HG03066 (cell line): ENCODE measurements around the gene SLC25A17.
"Not testable (repeated sequence)": the region's sequence is repeated elsewhere in the genome, so short reads cannot be mapped to it uniquely, and the experiment has no call there.

Source experiments
- ATAC-seq: cut with Tn5 transposase; IDR thresholded peaks from one replicate; pipeline ENCODE4 v1.9.1; 2021; ENCODE audit warnings: low read depth; ENCODE audit not compliant: unreplicated experiment

The SLC25A17 gene, protein sequence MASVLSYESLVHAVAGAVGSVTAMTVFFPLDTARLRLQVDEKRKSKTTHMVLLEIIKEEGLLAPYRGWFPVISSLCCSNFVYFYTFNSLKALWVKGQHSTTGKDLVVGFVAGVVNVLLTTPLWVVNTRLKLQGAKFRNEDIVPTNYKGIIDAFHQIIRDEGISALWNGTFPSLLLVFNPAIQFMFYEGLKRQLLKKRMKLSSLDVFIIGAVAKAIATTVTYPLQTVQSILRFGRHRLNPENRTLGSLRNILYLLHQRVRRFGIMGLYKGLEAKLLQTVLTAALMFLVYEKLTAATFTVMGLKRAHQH

GRCh38 chr22:40818747-40819598 lies at the start of gene SLC25A17:
Gene SLC25A17 (minus strand): TSS chr22:40819346. CDS start chr22:40819248, 98 bp downstream.
- ATAC-seq: peak; percentile 68

GRCh38 chr22:40868379-40868778 lies 49.2 kb upstream of the SLC25A17 start:
- not testable (repeated sequence) for ATAC-seq

DNA sequence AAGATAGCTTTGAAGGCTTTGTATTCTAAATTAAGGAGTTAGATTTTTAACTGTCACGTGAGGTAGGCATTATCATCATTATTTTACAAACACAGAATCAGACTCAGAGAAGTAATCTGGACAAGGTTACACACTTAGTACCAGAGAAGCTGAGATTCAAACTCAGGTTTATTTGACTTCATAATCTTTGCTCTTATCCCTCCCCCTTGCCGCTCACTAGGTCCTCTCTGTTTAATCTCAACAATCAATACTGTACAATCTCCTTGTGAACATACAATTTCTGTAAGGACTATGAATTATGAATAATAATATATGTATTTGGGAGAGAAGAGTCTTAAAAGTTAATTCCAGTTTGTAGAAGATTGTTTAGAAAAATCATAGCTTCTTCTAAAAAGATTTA lies 48.0 kb upstream of the SLC25A17 start:
- ATAC-seq: no peak

DNA sequence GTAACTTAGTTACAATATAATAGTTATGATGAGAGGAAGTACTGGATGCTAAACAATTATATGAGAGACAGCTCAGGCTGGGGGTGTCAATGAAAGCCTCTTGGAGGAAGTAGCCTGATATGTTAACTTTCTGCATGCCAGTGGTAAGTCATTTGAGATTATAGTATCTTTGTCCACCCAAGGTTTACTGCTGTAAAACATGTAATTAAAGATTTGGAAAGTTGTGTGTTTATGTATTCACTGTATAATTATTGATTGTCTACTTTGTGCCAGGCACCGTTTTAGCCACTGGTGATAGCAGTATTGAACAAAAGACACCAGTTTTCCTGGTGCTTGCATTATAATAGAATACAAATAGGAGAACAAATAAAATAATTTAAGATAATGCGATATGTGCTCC lies 43.4 kb upstream of the SLC25A17 start:
- ATAC-seq: no peak

- no peak for ATAC-seq
These were observed 42.9 kb upstream of the SLC25A17 start, which contains the start of gene DNAJB7 for GRCh38 chr22:40862013-40862412. Gene DNAJB7 (minus strand): TSS chr22:40862113. CDS start chr22:40861994, 119 bp downstream.

- no peak for ATAC-seq
These were observed 38.2 kb upstream of the SLC25A17 start for GRCh38 chr22:40857309-40857855.

- peak; percentile 87 for ATAC-seq
These were observed 37.6 kb upstream of the SLC25A17 start, which contains the start of the genes ST13 and XPNPEP3 for GRCh38 chr22:40856513-40857308. Gene ST13 (minus strand): TSS chr22:40856639. CDS start chr22:40856540, 99 bp downstream. Gene XPNPEP3 (plus strand): TSS chr22:40857148. CDS start chr22:40857182, 34 bp downstream.

- peak; percentile 26 for ATAC-seq
These were observed 36.9 kb upstream of the SLC25A17 start for GRCh38 chr22:40855979-40856512.

DNA sequence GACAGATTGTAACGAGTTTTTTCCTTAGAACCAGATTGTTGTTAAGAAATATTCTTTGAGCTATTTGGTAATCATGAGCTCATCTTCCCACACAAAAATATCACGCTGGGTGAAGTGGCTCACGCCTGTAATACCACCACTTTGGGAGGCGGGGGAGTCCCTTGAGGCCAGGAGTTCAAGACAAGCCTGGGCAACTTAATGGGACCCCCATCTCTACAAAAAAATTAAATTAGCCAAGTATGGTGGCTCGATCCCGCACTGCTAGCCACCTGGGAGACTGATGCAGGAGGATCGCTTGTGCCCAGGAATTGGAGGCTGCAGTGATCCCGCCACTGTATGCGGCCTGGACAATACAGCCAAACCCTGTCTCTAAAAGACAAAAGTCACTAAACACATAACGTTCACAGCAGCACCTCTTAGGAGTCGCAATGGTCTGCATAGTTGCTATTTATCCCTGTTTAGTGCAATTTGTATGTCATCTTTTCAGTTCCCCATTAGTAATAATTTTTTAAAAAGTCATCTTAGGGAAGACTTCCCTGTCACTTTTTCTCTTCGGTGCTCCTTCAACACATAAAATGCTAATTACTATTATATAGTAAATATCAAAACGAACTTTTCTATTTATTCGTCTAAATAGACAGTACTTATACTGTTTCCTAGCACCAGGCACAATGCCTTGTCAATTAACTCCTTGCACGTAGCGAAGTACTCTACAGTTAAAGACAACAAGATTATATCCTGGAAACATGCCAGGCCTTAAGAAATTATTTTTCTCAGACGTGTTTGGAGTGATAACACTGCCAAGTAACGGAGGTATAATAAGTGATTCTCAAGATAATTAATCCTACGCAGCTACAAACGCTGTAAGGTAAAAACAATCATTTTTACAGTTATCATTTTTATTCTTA lies 36.2 kb upstream of the SLC25A17 start:
- ATAC-seq: no peak

GRCh38 chr22:40853961-40854360 lies 34.8 kb upstream of the SLC25A17 start:
- ATAC-seq: no peak

GRCh38 chr22:40853333-40853732 lies 34.2 kb upstream of the SLC25A17 start:
- no peak for ATAC-seq

DNA sequence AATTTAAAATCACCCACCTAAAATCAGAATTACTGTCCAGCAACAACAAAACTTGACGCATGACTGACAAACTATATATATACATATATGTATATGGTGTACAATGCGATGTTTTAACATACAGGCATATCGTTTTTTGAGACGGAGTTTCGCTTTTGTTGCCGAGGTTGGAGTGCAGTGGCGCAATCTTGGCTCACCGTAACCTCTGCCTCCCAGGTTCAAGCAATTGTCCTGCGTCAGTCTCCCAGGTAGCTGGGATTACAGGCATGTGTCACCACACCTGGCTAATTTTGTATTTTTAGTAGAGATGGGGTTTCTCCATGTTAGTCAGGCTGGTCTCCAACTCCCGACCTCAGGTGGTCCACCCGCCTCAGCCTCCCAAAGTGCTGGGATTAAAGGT lies 26.7 kb upstream of the SLC25A17 start:
- ATAC-seq: not testable (repeated sequence)

DNA sequence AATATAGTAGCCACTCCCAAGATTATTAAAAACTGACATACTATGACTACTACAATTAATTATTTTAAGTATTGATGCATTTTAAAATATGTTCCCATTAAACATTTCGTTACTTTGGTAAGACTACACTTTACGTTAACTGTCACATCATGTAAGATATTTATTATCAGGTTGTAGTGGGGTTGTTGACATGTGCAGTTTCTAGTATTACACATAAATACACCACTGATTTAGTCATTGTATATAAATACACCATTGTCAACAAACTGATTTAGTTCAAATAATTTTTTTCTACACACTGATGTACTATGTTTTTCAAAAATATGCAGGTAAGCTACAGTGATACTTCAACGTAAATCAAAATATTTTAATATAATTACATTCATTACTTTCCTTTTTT lies 25.8 kb upstream of the SLC25A17 start:
- no peak for ATAC-seq

DNA sequence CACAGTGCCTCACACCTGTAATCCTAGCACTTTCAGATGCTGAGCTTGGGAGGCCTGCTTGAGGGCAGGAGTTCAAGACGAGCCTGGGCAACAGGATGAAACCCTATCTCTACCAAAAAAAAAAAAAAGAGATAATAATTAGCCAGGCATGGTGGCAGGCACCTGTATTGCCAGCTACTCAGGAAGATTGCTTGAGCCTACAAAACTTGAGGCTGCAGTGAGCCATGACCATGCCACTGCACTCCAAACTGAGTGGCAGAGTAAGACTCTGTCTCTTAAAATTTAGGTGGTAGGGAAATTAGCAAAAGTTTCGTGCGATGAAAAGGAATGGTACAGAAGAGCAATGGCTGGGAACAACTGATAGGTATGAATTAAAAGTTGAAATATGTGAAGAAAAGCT lies 19.3 kb upstream of the SLC25A17 start:
- no peak for ATAC-seq

DNA sequence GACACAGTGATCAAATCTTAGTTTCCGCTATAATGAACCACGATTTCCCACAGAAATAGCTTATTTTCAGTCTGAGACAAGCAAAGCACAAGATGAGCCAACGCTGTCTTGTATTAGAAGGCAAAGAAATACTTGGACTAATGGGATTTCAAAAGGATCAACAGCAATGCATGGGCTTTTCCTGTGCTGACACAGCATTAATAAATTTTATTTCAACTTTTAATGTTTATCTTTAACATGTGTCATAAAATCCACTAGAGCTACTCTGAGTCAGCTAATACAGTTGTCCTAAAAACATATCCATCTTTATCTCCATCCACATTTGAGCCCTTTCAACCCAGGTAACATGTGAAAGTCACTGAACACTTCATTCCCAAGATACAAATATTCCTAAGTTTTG lies 15.5 kb upstream of the SLC25A17 start:
- ATAC-seq: no peak

GRCh38 chr22:40829131-40829530 lies 10.0 kb upstream of the SLC25A17 start:
- ATAC-seq: no peak

DNA sequence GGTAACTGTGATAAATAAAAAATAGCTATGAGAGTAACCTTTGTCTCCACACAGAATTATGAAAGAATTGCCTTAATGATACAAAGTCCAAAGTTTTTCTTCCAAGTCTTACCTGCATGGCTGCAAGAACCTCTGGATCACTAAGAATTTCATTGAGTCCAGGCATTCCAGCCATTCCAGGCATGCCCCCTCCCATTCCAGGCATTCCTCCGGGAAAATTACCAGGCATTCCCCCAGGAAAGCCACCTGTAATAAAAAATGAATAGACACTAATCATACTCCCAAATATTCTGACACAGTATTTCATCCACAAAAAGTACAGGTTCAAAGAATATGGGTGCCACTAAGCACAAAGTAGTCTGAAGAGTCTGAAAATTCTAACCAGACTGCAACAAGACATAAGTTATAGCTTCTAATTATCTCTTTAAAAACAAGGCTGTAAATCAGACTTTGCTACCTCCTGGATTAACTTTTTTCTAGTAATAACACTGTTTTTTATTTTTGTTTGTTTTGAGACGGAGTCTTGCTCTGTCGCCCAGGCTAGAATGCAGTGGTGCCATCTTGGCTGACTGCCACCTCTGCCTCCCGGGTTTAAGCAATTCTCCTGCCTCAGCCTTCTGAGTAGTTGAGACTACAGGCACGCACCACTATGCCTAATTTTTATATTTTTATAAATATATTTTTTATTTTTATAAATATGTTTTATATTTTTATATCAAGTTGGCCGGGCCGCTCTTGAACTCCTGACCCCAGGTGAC lies 8.0 kb upstream of the SLC25A17 start:
- ATAC-seq: no peak

GRCh38 chr22:40826292-40826691 lies 7.1 kb upstream of the SLC25A17 start:
- not testable (repeated sequence) for ATAC-seq
